IPS DF 19.7 (cell line): Measurements from ENCODE around the gene BMP2K.

ENCODE experiments used
- DNase-seq: peaks from one replicate; pipeline ENCODE4 v3.0.0-alpha.2; 2013; ENCODE audit warnings: low read depth, low spot score

Gene BMP2K

DNA sequence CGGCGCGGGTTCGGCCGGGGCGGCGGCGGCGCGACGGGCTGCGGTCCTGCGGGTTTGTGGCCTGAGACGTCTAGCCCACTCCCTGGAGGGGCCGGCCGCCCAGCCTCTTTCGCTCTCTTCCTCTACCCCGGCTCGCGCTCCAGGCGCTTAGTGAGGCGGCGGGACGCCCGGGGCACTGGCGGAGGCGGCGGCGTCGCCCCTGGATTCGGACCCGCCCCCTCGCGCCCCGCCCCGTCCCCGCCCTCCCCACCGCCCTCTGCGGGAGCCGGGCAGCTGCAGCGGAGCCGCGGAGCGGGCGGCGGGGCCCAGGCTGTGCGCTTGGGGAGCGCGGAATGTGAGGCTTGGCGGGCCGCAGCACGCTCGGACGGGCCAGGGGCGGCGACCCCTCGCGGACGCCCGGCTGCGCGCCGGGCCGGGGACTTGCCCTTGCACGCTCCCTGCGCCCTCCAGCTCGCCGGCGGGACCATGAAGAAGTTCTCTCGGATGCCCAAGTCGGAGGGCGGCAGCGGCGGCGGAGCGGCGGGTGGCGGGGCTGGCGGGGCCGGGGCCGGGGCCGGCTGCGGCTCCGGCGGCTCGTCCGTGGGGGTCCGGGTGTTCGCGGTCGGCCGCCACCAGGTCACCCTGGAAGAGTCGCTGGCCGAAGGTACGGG lies at the start of gene BMP2K:
TSS of gene BMP2K (plus strand) at position 272 of the 650 bp plus-strand sequence. CDS start at position 466, 194 bp downstream.
- DNase-seq, result no peak

DNA sequence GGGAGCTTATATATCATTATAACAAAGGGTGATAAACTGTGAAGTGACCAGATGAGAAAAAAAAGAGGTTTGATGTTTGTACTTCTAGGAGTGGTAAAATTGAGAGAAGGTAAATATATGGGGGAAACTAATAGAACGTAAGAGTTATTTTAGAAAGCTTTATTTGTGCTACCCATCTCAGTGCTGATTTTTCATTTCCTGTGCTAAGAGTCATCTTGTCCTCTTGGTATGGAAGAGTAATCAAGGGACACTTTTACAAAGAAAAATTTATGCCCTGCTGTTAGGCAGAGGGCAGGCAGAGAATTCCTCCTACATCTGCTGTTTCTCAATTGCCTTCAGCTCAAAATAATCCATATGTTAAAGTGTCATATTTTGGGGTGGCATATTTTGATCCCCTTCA lies 49.6 kb upstream of the BMP2K start:
- no peak for DNase-seq

GRCh38 chr4:78732332-78733104 lies 43.6 kb upstream of the BMP2K start:
- no peak for DNase-seq

- DNase-seq, result no peak
These were observed 41.5 kb upstream of the BMP2K start for GRCh38 chr4:78734441-78735162.

DNA sequence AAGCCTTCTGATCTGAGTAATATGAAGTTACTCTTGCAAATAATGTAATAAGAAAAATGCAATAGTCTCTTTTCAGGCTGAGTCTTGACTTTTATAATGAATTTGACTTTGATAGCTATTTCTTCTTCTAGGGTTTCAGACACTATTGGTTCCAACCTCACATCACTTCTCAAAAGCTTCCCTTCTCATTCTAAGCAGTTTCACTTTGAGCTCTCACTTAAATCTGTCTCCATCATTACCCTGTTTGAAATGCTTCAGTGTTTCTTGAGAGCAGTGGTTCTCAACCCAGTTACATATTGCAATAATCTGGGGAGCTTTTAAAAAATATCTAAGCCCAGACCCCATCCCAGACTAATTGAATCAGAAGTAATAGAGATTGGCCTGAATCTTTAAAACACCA lies 40.5 kb upstream of the BMP2K start:
- DNase-seq, result no peak

DNA sequence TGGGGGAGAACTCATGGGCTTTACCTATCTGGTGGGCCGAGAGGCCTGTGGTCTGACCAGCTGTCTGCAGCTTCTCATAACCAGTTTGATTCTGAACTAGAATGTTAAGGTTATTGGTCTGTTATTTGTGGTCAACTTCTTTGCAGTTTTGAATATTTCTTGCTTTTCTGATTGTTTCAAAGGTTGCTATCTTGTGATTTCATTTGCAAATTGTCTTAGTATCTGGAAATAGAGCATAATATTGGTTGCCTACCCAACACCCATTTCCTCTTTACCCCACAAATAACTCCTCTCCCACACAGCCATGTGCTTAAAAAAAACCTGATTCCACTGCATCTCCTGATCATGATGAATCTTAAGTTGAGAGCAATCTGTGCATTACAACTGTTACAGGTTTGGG lies 39.1 kb upstream of the BMP2K start:
- DNase-seq, result no peak

DNA sequence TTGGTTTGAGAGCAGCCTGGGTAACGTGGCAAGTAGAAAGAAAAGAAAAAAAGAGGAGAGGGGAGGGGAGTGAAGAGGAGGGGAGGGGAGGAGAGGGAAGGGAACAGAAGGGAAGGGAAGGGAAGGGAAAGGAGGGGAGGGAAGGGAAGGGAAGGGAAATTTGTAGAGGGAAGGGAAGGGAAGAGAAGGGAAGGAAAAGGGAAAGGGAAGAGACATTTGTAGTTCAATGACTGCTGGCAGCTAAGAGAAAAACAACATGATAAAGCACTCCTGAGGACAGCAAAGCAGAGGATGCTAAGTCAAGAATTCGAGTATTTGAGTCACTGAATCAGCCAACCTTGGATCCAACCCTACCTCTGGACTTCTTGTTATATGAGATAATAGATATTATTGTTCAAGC lies 38.2 kb upstream of the BMP2K start:
- DNase-seq, result no peak

- no peak for DNase-seq
These were observed 33.9 kb upstream of the BMP2K start for GRCh38 chr4:78742300-78742699.

DNA sequence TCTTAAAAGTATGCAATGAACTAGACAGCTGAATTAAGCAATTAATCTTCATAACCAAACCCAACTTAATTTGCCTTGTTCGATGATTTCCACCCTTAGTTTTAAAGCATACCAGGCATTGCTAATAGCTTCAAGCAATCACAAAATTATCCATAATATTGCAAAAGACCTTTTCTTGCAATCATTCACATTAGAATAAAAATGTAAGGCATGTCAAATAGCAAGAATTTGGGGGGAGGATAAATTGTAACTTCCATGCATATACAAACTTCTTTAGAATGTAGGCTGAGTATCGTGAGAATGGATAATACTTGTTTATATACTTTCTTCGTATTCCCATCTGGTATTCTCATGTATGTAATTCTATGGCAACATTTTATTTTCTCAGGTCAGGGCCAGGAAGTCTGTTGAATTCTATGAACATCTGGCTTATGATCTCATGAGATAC lies 28.7 kb upstream of the BMP2K start:
- DNase-seq, result no peak

DNA sequence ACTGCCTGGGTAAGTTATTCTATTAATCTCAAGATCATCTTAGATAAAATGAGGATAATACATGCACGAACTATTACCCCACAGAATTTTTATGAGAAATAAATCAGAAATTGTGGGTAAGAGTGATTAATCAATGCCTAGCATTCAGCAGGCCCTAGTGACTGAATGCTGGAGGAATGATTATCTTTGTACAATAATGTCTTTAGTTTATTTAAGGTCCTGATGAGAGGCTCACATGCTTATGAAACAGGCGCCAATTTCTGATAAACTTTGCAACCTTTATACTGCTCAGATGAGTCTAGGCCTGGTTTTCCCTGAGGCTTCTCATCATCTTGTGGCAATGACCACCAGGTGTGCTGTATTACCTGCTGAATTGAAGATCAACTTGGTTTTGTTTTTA lies 27.8 kb upstream of the BMP2K start:
- no peak for DNase-seq

GRCh38 chr4:78749258-78749971 lies 26.7 kb upstream of the BMP2K start:
- no peak for DNase-seq

DNA sequence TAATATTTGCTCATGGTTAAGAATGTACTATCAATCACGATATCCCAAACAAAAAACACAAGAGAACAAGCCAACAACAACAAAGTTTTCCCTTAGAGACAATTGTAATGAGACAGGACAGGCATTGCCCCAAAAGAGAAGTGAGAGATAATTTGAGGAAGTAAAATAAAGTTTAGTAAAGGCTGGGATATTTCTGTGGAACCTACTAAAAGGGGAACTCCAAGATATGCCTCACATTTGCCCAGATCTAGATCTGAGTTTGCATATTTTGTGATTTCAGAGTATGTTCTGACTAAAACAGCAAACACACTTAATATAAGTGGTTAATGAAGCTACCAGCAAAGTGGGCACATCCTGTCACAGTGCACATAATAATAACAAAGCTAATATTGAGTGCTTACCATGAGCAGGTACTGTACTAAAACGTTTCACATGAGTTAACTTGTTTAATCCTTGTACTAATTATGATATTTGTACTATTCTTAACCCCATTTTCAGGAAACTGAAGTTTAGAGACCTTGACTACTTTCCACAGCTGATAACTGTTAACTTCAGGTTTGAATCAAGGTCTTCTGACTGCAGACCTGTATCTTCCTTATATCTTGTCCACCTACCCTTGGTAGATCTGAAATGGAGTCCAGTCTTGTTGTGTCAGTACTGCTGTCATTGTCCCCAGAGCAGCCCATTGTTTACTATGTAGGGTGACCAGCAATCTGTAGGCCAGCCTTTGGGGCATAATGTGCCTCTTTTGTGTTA lies 26.0 kb upstream of the BMP2K start:
- DNase-seq, result no peak

- DNase-seq, result no peak
These were observed 23.1 kb upstream of the BMP2K start for GRCh38 chr4:78753091-78753490.

DNA sequence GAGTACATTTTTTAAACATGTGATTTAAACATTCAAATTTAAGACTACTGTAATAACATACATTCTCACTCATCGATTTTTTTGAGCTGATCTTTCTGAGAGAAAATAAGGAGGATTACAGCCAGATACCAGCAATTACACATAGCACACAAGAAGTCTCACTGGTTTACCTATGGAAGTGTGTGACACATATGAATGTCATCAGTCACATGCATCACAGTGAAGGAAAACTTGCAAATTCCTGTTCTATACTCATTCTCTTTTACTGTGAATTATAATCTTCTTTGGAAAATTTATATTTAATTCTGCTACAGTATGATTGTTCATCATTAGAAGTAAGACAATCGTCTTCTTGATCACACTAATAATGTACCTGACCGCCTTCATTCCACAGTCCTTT lies 21.3 kb upstream of the BMP2K start:
- no peak for DNase-seq

DNA sequence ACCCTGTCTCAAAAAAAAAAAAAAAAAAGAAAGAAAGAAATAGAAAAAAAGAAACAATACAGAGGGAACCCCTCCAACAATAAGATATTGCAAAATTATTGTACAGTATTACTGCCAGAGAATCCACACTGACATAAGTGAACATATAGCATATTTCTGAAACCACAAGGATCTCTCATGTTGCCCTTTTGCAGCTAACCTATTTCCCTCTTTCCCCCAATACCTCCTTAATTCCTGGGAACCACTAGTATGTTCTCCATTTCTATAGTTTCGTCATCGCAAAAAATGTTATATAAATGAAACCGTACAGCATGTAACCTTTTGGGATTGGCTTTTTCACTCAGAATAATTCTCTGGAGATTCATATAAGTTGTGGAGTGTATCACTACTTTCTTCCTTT lies 20.0 kb upstream of the BMP2K start:
- DNase-seq, result no peak

DNA sequence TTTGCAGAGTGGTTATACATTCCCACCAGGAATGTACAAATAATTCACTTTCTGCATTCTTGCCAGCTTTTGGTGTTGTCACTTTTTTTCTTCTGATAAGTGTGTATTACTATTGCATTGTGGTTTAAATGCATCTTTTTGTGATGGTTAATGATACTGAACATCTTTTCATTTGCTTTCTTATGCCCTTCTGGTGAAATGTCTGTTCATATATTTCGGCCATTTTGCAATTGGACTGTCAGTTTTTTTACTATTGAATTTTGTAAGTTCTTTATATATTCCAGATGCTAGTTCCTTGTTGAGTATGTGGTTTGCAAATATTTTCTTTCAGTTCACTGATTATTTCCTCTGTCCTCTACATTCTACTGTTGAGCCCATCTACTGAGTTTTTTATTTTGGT lies 19.4 kb upstream of the BMP2K start:
- no peak for DNase-seq

DNA sequence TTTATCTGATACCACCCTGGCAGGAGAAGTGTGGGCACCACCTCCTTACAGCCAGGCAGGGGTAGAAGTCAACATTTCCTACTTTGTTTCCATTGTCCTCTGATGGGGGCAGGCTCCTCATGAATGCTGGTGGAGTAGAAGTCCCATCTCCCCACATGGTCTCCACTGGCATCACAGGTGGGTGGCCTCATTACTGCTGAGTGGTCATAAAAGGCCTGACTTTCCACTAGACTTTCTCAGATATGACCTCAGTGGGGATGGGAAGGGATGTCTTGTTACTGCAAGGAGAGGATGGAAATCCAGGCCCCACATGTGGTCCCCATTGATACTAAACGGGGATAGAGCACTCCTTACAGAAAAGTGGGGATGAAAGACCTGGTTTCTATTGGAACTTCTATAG lies 18.6 kb upstream of the BMP2K start:
- DNase-seq, result no peak

DNA sequence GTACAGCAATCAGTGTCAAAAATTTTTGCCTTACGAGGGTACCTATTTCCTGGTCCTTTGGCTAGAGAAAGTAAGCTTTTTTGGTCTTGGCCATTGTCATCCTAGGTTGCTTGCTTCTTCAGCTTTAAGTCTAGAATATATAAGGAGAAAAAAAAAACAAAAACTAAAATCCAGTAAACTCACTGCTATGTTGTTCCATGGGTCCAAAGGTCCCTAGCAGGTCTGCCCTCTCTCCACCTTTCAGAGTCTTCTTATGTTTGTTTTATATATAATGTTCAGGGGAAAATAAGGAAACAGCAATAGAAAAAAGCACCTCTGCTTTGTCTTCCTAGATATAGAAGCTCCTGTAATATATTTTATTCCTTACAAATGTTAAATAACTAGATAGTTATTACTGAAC lies 18.1 kb upstream of the BMP2K start:
- no peak for DNase-seq

DNA sequence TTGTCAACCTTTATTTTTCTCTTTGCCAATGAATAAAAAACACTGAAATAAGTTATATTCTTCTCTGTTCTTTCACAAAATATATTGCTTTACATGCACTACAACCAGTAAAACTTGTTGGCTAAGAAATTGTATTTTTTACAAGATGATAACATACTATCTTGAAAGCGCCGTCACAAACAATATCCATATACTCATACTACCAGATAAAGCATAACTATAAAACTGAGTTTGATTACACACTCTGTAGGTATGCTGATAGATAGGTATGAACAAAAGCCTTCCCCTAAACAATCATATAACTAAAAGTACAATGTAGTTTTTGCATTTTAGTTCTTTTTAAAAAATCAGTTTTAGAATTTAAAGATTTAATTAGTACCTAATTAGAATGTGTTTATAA lies 13.6 kb upstream of the BMP2K start:
- DNase-seq, result no peak

- no peak for DNase-seq
These were observed 12.9 kb upstream of the BMP2K start for GRCh38 chr4:78763251-78763650.

DNA sequence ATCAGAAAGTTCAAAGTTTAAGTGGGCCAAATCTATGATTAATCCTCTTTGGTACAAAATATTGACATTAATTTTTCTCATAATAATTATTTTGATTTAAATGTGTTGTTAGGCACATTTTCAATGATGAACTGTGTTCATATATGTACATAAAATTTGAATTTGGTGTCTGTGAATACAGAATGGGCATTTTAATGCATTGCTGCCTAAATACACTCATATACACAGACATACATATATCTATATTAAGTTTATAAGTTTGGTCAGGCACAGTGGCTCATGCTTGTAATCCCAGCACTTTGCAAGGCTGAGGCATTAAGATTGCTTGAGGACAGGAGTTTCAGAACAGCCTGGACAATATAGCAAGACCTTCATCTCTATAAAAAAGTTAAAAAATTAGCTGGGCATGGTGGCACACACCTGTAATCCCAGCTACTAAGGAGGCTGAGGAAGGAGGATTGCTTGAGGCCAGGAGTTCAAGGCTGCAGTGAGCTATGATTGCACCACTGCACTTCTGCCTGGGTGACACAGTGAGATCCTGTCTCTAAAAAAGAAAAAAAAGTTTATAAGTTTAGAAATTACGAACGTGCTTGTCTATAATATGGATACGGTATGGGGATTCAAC lies 12.3 kb upstream of the BMP2K start:
- no peak for DNase-seq
